ENCODE data around the gene TOP3B.

TOP3B gene

DNA sequence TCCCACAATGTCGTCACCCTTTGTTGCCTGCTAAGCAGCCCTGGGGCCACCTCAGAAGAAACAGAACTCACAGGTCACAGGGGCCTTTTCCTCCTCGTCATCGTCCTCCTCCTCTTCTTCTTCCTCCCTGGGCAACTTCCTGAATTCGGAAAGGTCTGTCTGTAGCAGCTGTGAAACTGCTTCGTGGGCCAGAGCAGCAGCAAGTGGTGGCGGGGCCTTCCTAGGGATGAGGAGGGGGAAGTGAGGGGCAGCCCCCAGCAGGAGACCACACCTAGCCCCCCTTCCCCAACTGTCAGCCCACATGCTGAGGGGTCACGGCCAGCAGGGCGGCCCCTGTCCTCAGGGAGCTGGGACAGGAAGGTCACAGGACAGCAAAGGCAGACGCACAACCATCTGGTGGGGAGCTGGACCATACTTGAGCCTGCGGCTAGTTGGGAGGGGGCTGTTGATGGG, 43.1 kb downstream of the TOP3B start:
- no peak overlapping the region for H3K4me3 ChIP-seq (ENCODE audit: low read length)
- peaks cover 4% of the 10 kb centered on the region; the same call in 1 of the 2 replicates for H3K4me1 ChIP-seq (ENCODE audit: insufficient read depth, low read length)
- H3K9me3 ChIP-seq (ENCODE audit: insufficient read depth, low read depth, low read length): no peaks in the 10 kb centered on the region
- 88% methylated on average over 10 of the region's 10 CpGs for WGBS
- peaks cover 8% of the 10 kb centered on the region for H3K36me3 ChIP-seq (ENCODE audit: insufficient read depth, low read length)
- H3K27me3 ChIP-seq (ENCODE audit: insufficient read depth, low read length): no peaks in the 10 kb centered on the region
- H3K27ac ChIP-seq (ENCODE audit: low read depth, low read length): no peak overlapping the region
- no peak overlapping the region for H3K9ac ChIP-seq (ENCODE audit: low read depth, low read length)

DNA sequence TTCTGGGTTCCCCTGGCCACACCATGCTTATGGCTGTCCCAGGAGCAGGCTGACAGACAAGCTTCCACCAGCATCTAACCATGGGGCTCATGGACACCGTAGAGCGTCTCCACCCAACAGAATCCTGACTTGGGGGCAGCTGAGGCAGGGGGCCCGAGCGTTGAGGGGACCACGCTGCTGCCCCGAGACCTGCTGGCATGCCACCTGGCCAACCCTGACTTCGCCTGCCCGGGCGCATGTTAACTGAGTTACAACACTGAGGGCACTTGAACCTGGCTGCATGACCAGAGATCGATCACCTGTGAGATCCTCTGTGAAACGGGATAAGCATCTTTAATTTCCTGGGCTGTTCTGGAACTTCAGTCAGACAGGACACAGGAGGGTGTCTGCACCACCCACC, 43.7 kb downstream of the TOP3B start:
- WGBS: 90% methylated on average over 11 of the region's 11 CpGs
- no peaks in the 10 kb centered on the region for H3K9me3 ChIP-seq (ENCODE audit: insufficient read depth, low read depth, low read length)
- no peak overlapping the region for H3K27ac ChIP-seq (ENCODE audit: low read depth, low read length)
- H3K4me1 ChIP-seq (ENCODE audit: insufficient read depth, low read length): peaks cover 4% of the 10 kb centered on the region; the same call in 1 of the 2 replicates
- peaks cover 8% of the 10 kb centered on the region for H3K36me3 ChIP-seq (ENCODE audit: insufficient read depth, low read length)
- no peaks in the 10 kb centered on the region for H3K27me3 ChIP-seq (ENCODE audit: insufficient read depth, low read length)
- no peak overlapping the region for H3K9ac ChIP-seq (ENCODE audit: low read depth, low read length)
- no peak overlapping the region for H3K4me3 ChIP-seq (ENCODE audit: low read length)

DNA sequence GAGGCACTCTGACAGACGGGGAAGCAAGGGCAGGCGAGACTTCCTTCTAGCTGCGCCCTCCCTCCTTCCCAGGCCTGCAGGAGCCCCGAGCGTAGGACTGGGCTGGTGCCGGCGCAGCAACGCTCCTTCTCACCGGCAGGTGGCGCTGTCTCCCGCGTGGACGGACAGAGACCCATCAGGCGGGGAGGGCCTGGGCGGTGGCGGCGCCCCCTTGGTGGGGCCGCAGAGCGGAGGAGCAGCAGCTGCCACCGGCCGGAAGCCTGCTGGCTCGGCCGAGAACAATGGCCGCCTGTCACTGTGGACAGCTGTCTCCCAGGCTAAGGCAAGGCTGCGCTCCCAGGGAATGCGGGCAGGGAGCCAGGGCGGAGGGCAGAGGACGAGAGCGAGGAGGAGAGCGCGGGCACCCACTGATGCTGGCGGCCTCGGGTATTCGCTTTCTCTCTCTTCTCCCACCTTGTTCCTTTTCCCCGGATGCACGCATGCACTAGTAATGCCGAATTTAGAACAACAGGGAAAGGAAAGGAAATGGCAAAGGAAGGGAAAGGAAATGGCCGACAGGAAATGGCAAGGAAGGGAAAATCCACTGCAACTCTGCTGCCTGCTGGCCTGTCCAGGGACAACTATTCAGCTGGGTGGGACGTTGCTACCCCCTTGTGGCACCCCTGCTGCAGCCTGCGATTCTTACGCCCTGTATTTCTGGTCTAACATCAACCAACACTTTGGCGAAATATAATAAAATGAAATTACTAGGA, 44.3 kb downstream of the TOP3B start:
- no peaks in the 10 kb centered on the region for H3K9me3 ChIP-seq (ENCODE audit: insufficient read depth, low read depth, low read length)
- peaks cover 9% of the 10 kb centered on the region; the same call in 1 of the 2 replicates for H3K36me3 ChIP-seq (ENCODE audit: insufficient read depth, low read length)
- WGBS: 6% methylated on average over 42 of the region's 42 CpGs
- no peaks in the 10 kb centered on the region for H3K27me3 ChIP-seq (ENCODE audit: insufficient read depth, low read length)
- peak overlapping the region; percentile 75 for H3K27ac ChIP-seq (ENCODE audit: low read depth, low read length)
- peak overlapping the region; percentile 73 for H3K9ac ChIP-seq (ENCODE audit: low read depth, low read length)
- peaks cover 4% of the 10 kb centered on the region; the same call in 1 of the 2 replicates for H3K4me1 ChIP-seq (ENCODE audit: insufficient read depth, low read length)
- peak overlapping the region; percentile 73 for H3K4me3 ChIP-seq (ENCODE audit: low read length)

DNA sequence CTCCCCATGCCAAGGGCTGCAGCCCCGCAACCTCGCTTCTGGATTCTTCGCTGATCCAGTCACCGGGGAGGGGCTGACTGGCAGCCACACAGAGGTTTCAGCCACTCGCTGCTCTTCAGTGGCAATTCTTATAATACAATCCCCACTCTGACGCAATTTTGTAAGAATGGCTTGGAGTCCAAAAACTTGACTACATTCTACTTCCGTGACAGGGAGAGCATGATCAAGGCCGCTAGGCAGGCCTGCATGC, 44.8 kb downstream of the TOP3B start:
- Histone ChIP-seq H3K27me3 (ENCODE audit: insufficient read depth, low read length) (no peaks in the 10 kb centered on the region), H3K9ac (ENCODE audit: low read depth, low read length) (no peak overlapping the region), H3K27ac (ENCODE audit: low read depth, low read length) (peak overlapping the region; percentile 13; the same call in 1 of the 2 replicates), H3K4me3 (ENCODE audit: low read length) (peak overlapping the region; percentile 73), H3K9me3 (ENCODE audit: insufficient read depth, low read depth, low read length) (no peaks in the 10 kb centered on the region), H3K4me1 (ENCODE audit: insufficient read depth, low read length) (peaks cover 4% of the 10 kb centered on the region; the same call in 1 of the 2 replicates), H3K36me3 (ENCODE audit: insufficient read depth, low read length) (peaks cover 13% of the 10 kb centered on the region; the same call in 1 of the 2 replicates)
- 64% methylated on average over 8 of the region's 8 CpGs for WGBS

DNA sequence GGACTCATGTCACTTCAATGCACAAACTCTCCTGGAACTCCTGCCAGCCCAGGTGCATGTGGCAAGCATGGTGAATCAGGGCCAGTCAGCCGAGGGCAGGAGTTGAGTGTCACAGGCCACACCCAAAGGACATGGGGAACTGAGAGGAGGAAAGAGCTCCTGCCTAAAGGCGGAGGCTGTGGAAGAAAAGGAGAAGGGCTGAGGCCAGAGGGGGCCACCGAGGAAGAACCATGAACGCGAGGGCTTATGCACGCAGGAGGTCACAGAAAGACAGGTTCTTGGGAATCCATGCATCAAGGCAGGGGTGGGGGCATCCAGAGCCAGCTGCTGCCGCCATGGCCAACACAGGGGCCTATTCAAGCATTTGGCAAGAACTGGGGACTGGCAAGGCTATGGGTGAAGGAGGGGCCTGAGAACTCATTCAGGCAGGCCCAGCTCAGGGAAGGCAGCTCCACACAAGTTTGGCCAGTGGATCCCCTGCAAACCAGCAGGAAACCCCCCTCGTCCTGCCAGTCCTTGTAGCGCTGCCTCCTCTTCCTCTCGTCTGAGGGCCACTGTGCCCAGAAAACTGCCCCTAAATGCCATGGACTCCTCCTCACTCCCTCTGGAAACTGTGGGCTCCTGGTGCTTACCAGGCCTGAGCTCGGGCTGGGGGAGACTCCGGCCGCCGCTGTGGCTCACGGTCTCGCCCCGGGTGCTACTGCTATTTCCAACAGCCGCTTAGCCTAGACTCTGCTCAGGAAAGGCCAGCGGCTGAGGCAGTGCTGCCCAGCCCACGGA, 45.4 kb downstream of the TOP3B start:
- H3K4me1 ChIP-seq (ENCODE audit: insufficient read depth, low read length): peaks cover 4% of the 10 kb centered on the region; the same call in 1 of the 2 replicates
- no peaks in the 10 kb centered on the region for H3K9me3 ChIP-seq (ENCODE audit: insufficient read depth, low read depth, low read length)
- no peak overlapping the region for H3K9ac ChIP-seq (ENCODE audit: low read depth, low read length)
- H3K4me3 ChIP-seq (ENCODE audit: low read length): no peak overlapping the region
- peaks cover 17% of the 10 kb centered on the region; the same call in 1 of the 2 replicates for H3K36me3 ChIP-seq (ENCODE audit: insufficient read depth, low read length)
- H3K27me3 ChIP-seq (ENCODE audit: insufficient read depth, low read length): no peaks in the 10 kb centered on the region
- H3K27ac ChIP-seq (ENCODE audit: low read depth, low read length): peak overlapping the region; percentile 13; the same call in 1 of the 2 replicates
- WGBS: 90% methylated on average over 20 of the region's 20 CpGs

- Histone ChIP-seq H3K9ac (ENCODE audit: low read depth, low read length) (no peak overlapping the region), H3K9me3 (ENCODE audit: insufficient read depth, low read depth, low read length) (no peaks in the 10 kb centered on the region), H3K27ac (ENCODE audit: low read depth, low read length) (no peak overlapping the region), H3K27me3 (ENCODE audit: insufficient read depth, low read length) (no peaks in the 10 kb centered on the region), H3K4me1 (ENCODE audit: insufficient read depth, low read length) (peaks cover 4% of the 10 kb centered on the region; the same call in 1 of the 2 replicates), H3K4me3 (ENCODE audit: low read length) (no peak overlapping the region), H3K36me3 (ENCODE audit: insufficient read depth, low read length) (peaks cover 17% of the 10 kb centered on the region)
- WGBS: 95% methylated on average over 15 of the region's 15 CpGs
Observed at GRCh38 chr22:21936151-21936775, 46.3 kb downstream of the TOP3B start.

DNA sequence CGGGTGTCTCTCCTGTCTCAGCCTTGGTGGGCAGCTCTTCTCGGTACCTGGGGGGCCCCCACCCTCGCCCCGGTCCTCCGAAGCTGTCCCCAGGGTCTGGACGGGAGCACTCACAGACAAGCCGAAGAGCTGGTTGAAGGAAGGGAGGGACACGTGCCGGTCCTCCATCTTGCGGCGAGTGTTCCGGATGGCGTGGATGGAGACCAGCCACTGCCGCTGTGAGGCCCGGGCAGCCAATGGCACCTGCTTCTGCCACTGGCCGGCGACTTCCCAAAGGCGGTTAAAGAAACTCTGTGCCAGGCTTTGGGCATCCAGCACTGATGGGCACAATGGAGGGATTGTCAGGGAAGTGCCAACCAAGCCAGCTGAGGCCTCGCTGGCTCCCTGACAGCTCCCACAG, 48.7 kb downstream of the TOP3B start:
- 96% methylated on average over 19 of the region's 19 CpGs for WGBS
- Histone ChIP-seq H3K36me3 (ENCODE audit: insufficient read depth, low read length) (peaks cover 37% of the 10 kb centered on the region), H3K9me3 (ENCODE audit: insufficient read depth, low read depth, low read length) (no peaks in the 10 kb centered on the region), H3K9ac (ENCODE audit: low read depth, low read length) (no peak overlapping the region), H3K27ac (ENCODE audit: low read depth, low read length) (no peak overlapping the region), H3K4me3 (ENCODE audit: low read length) (no peak overlapping the region), H3K4me1 (ENCODE audit: insufficient read depth, low read length) (peaks cover 4% of the 10 kb centered on the region; the same call in 1 of the 2 replicates), H3K27me3 (ENCODE audit: insufficient read depth, low read length) (no peaks in the 10 kb centered on the region)

GRCh38 chr22:21933413-21933812, 49.2 kb downstream of the TOP3B start:
- Histone ChIP-seq H3K9ac (ENCODE audit: low read depth, low read length) (no peak overlapping the region), H3K9me3 (ENCODE audit: insufficient read depth, low read depth, low read length) (no peaks in the 10 kb centered on the region), H3K27me3 (ENCODE audit: insufficient read depth, low read length) (no peaks in the 10 kb centered on the region), H3K27ac (ENCODE audit: low read depth, low read length) (no peak overlapping the region), H3K36me3 (ENCODE audit: insufficient read depth, low read length) (peaks cover 37% of the 10 kb centered on the region), H3K4me3 (ENCODE audit: low read length) (no peak overlapping the region), H3K4me1 (ENCODE audit: insufficient read depth, low read length) (peaks cover 4% of the 10 kb centered on the region; the same call in 1 of the 2 replicates)
- WGBS: 97% methylated on average over 23 of the region's 23 CpGs

DNA sequence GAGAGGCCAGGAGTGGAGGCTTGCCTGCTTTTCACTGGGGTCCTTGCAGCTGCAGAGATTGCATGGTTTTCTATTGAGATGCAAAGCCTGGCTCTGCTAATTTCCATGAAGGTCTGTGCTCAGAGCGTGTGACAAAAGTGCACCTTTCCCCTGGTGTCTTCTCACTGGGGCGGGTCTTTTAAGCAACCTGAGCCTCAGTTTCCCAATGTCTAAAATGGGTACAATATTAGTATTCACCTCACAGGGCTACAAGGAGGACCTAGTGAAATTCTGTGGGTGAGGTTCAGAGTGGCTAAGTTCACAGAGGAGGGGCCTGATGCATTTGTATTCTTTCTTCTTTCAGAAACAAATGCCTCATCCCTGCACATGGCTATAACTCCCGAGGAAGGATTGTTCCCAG, 50.2 kb downstream of the TOP3B start:
- WGBS: 79% methylated on average over 3 of the region's 3 CpGs
- Histone ChIP-seq H3K4me3 (ENCODE audit: low read length) (no peak overlapping the region), H3K36me3 (ENCODE audit: insufficient read depth, low read length) (peaks cover 37% of the 10 kb centered on the region), H3K27ac (ENCODE audit: low read depth, low read length) (no peak overlapping the region), H3K9ac (ENCODE audit: low read depth, low read length) (no peak overlapping the region), H3K27me3 (ENCODE audit: insufficient read depth, low read length) (no peaks in the 10 kb centered on the region), H3K9me3 (ENCODE audit: insufficient read depth, low read depth, low read length) (no peaks in the 10 kb centered on the region), H3K4me1 (ENCODE audit: insufficient read depth, low read length) (peaks cover 4% of the 10 kb centered on the region)

DNA sequence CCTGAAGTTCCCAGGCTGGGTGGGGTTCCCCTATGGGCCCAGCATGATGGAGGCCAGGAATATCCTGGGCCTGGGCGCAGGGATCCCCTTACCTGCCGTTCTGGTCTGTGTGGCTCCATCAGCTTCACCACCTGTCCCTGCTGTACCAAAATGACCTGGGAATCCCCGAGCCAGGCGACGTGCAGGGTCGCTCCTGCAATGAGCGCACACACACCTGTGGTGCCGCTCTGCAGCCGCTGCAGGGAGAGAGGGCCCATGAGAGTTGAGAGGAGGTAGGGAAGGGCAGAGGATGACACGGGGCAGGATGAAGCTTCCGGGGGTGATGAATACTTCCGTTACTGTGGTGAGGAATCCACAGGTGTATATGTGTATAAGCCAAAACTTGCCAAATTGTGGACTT, 51.5 kb downstream of the TOP3B start:
- Histone ChIP-seq H3K27ac (ENCODE audit: low read depth, low read length) (no peak overlapping the region), H3K27me3 (ENCODE audit: insufficient read depth, low read length) (no peaks in the 10 kb centered on the region), H3K4me3 (ENCODE audit: low read length) (no peak overlapping the region), H3K9ac (ENCODE audit: low read depth, low read length) (no peak overlapping the region), H3K36me3 (ENCODE audit: insufficient read depth, low read length) (peaks cover 34% of the 10 kb centered on the region), H3K9me3 (ENCODE audit: insufficient read depth, low read depth, low read length) (no peaks in the 10 kb centered on the region), H3K4me1 (ENCODE audit: insufficient read depth, low read length) (peaks cover 11% of the 10 kb centered on the region)
- WGBS: 95% methylated on average over 12 of the region's 12 CpGs

GRCh38 chr22:21929253-21929652, 53.3 kb downstream of the TOP3B start:
- WGBS: 91% methylated on average over 6 of the region's 6 CpGs
- no peak overlapping the region for H3K4me3 ChIP-seq (ENCODE audit: low read length)
- no peak overlapping the region for H3K9ac ChIP-seq (ENCODE audit: low read depth, low read length)
- no peak overlapping the region for H3K27ac ChIP-seq (ENCODE audit: low read depth, low read length)
- H3K27me3 ChIP-seq (ENCODE audit: insufficient read depth, low read length): no peaks in the 10 kb centered on the region
- H3K4me1 ChIP-seq (ENCODE audit: insufficient read depth, low read length): peaks cover 20% of the 10 kb centered on the region
- no peaks in the 10 kb centered on the region for H3K9me3 ChIP-seq (ENCODE audit: insufficient read depth, low read depth, low read length)
- H3K36me3 ChIP-seq (ENCODE audit: insufficient read depth, low read length): peaks cover 29% of the 10 kb centered on the region

Measured in HUES64 (cell line).